Parathyroid adenoma (tissue), 2 donors: Measurements from ENCODE around the gene MAGI1.

Experiments
- H2AFZ ChIP-seq: fragments of 300-600 bp; sonication (generic); one replicate; pipeline ENCODE4 v1.7.0; 2017; ENCODE audit warnings: antibody characterized with exemption, mild to moderate bottlenecking
- H3K27ac ChIP-seq: fragments of 300-600 bp; sonication (generic); one replicate; pipeline ENCODE4 v1.7.0; 2017
- H3K27me3 ChIP-seq: fragments of 300-600 bp; sonication (generic); one replicate; pipeline ENCODE4 v1.7.0; 2017; ENCODE audit warnings: low read length; ENCODE audit not compliant: control insufficient read depth, insufficient read depth
- H3K36me3 ChIP-seq: fragments of 300-600 bp; sonication (generic); one replicate; pipeline ENCODE4 v1.7.0; 2017; ENCODE audit warnings: low read length; ENCODE audit not compliant: control insufficient read depth, insufficient read depth
- H3K4me1 ChIP-seq: fragments of 300-600 bp; sonication (generic); one replicate; pipeline ENCODE4 v1.7.0; 2017; ENCODE audit warnings: control low read depth
- H3K4me2 ChIP-seq: fragments of 300-600 bp; sonication (generic); one replicate; pipeline ENCODE4 v1.7.0; 2017; ENCODE audit warnings: low read length
- H3K4me3 ChIP-seq: fragments of 300-600 bp; sonication (generic); one replicate; pipeline ENCODE4 v1.7.0; 2017; ENCODE audit warnings: low read depth, low read length
- H3K79me2 ChIP-seq: fragments of 300-600 bp; sonication (generic); one replicate; pipeline ENCODE4 v1.7.0; 2017; ENCODE audit warnings: control low read depth
- H3K9ac ChIP-seq: fragments of 300-600 bp; sonication (generic); one replicate; pipeline ENCODE4 v1.7.0; 2017; ENCODE audit warnings: mild to moderate bottlenecking
- H3K9me3 ChIP-seq: fragments of 300-600 bp; sonication (generic); one replicate; pipeline ENCODE4 v1.7.0; 2017; ENCODE audit warnings: low read length; ENCODE audit not compliant: control insufficient read depth
- CTCF ChIP-seq: fragments of 300-600 bp; sonication (generic); IDR thresholded peaks from one replicate; pipeline ENCODE4 v1.7.0; 2017; ENCODE audit warnings: antibody characterized with exemption, mild to moderate bottlenecking
- donor health status: primary hyperparathyroidism.

MAGI1 gene

GRCh38 chr3:65919826-65920225 lies 118.9 kb downstream of the MAGI1 start:
- H3K9ac ChIP-seq, result no peak overlapping the region

GRCh38 chr3:65915477-65915876 lies 123.2 kb downstream of the MAGI1 start:
- no peak for TF ChIP-seq CTCF
- Histone ChIP-seq H2AFZ (no peak overlapping the region), H3K27ac (no peak overlapping the region), H3K9ac (no peak overlapping the region), H3K4me1 (no peaks in the 10 kb centered on the region), H3K36me3 (no peaks in the 10 kb centered on the region), H3K4me2 (no peak overlapping the region), H3K27me3 (no peaks in the 10 kb centered on the region), H3K4me3 (no peak overlapping the region), H3K79me2 (peaks cover 5% of the 10 kb centered on the region), H3K9me3 (peaks cover 3% of the 10 kb centered on the region)

More at GRCh38 chr3:65919826-65920225, 118.9 kb downstream of the MAGI1 start:
- Histone ChIP-seq H3K4me2 (no peak overlapping the region), H3K36me3 (no peaks in the 10 kb centered on the region), H3K27me3 (no peaks in the 10 kb centered on the region), H3K4me1 (no peaks in the 10 kb centered on the region), H3K9me3 (no peaks in the 10 kb centered on the region), H3K79me2 (peaks cover 6% of the 10 kb centered on the region), H3K27ac (no peak overlapping the region), H3K4me3 (no peak overlapping the region), H2AFZ (no peak overlapping the region)
- TF ChIP-seq CTCF, result no peak

GRCh38 chr3:65914740-65915367 lies 123.9 kb downstream of the MAGI1 start:
- Histone ChIP-seq H3K9me3 (peaks cover 3% of the 10 kb centered on the region), H3K4me3 (no peak overlapping the region), H2AFZ (no peak overlapping the region), H3K27me3 (no peaks in the 10 kb centered on the region), H3K36me3 (no peaks in the 10 kb centered on the region), H3K4me1 (no peaks in the 10 kb centered on the region), H3K27ac (no peak overlapping the region), H3K79me2 (peaks cover 5% of the 10 kb centered on the region), H3K9ac (no peak overlapping the region), H3K4me2 (no peak overlapping the region)
- TF ChIP-seq CTCF, result no peak

- TF ChIP-seq CTCF, result no peak
- no peak overlapping the region for H2AFZ ChIP-seq
- no peaks in the 10 kb centered on the region for H3K27me3 ChIP-seq
- H3K36me3 ChIP-seq, result no peaks in the 10 kb centered on the region
- peaks cover 3% of the 10 kb centered on the region for H3K9me3 ChIP-seq
- H3K9ac ChIP-seq, result no peak overlapping the region
- H3K4me3 ChIP-seq, result no peak overlapping the region
- H3K27ac ChIP-seq, result no peak overlapping the region
- no peaks in the 10 kb centered on the region for H3K4me1 ChIP-seq
- no peak overlapping the region for H3K4me2 ChIP-seq
- peaks cover 5% of the 10 kb centered on the region for H3K79me2 ChIP-seq
Observed at GRCh38 chr3:65914032-65914739, 124.5 kb downstream of the MAGI1 start.
